ENCODE measurements around the gene CLK3.
"Not testable (repeated sequence)": the region's sequence is repeated elsewhere in the genome, so short reads cannot be mapped to it uniquely, and the experiment has no call there.

CLK3 gene

GRCh38 chr15:74648051-74648842, 32.6 kb downstream of the CLK3 start:
- no peaks in the 10 kb centered on the region for H3K27me3 ChIP-seq (ENCODE audit: insufficient read depth, low read length)
- no peaks in the 10 kb centered on the region for H3K9me3 ChIP-seq (ENCODE audit: insufficient read depth, low read depth, low read length)
- no peak overlapping the region for H3K9ac ChIP-seq (ENCODE audit: low read depth, low read length)
- peaks cover 6% of the 10 kb centered on the region; the same call in 1 of the 2 replicates for H3K4me1 ChIP-seq (ENCODE audit: insufficient read depth, low read length)
- H3K36me3 ChIP-seq (ENCODE audit: insufficient read depth, low read length): peaks cover 15% of the 10 kb centered on the region; the same call in 1 of the 2 replicates
- no peak overlapping the region for H3K27ac ChIP-seq (ENCODE audit: low read depth, low read length)
- no peak overlapping the region for H3K4me3 ChIP-seq (ENCODE audit: low read length)
- WGBS: 95% methylated on average over 5 of the region's 5 CpGs

- H3K4me1 ChIP-seq (ENCODE audit: insufficient read depth, low read length): no peaks in the 10 kb centered on the region
- H3K4me3 ChIP-seq (ENCODE audit: low read length): no peak overlapping the region
- no peaks in the 10 kb centered on the region for H3K9me3 ChIP-seq (ENCODE audit: insufficient read depth, low read depth, low read length)
- no peaks in the 10 kb centered on the region for H3K27me3 ChIP-seq (ENCODE audit: insufficient read depth, low read length)
- 98% methylated on average over 3 of the region's 3 CpGs for WGBS
- peaks cover 28% of the 10 kb centered on the region for H3K36me3 ChIP-seq (ENCODE audit: insufficient read depth, low read length)
- no peak overlapping the region for H3K27ac ChIP-seq (ENCODE audit: low read depth, low read length)
- no peak overlapping the region for H3K9ac ChIP-seq (ENCODE audit: low read depth, low read length)
Measured at GRCh38 chr15:74651242-74651741, 35.7 kb downstream of the CLK3 start.

- 96% methylated on average over 6 of the region's 7 CpGs for WGBS
- H3K9ac ChIP-seq (ENCODE audit: low read depth, low read length): no peak overlapping the region
- H3K36me3 ChIP-seq (ENCODE audit: insufficient read depth, low read length): peaks cover 28% of the 10 kb centered on the region
- H3K4me3 ChIP-seq (ENCODE audit: low read length): no peak overlapping the region
- no peaks in the 10 kb centered on the region for H3K4me1 ChIP-seq (ENCODE audit: insufficient read depth, low read length)
- no peak overlapping the region for H3K27ac ChIP-seq (ENCODE audit: low read depth, low read length)
- H3K27me3 ChIP-seq (ENCODE audit: insufficient read depth, low read length): no peaks in the 10 kb centered on the region
- H3K9me3 ChIP-seq (ENCODE audit: insufficient read depth, low read depth, low read length): no peaks in the 10 kb centered on the region
Measured at GRCh38 chr15:74653426-74654102, 37.9 kb downstream of the CLK3 start.

GRCh38 chr15:74655424-74655823, 39.8 kb downstream of the CLK3 start:
- Histone ChIP-seq H3K9me3 (ENCODE audit: insufficient read depth, low read depth, low read length) (no peaks in the 10 kb centered on the region), H3K9ac (ENCODE audit: low read depth, low read length) (no peak overlapping the region), H3K4me3 (ENCODE audit: low read length) (no peak overlapping the region), H3K27ac (ENCODE audit: low read depth, low read length) (no peak overlapping the region), H3K27me3 (ENCODE audit: insufficient read depth, low read length) (no peaks in the 10 kb centered on the region), H3K4me1 (ENCODE audit: insufficient read depth, low read length) (no peaks in the 10 kb centered on the region), H3K36me3 (ENCODE audit: insufficient read depth, low read length) (peaks cover 28% of the 10 kb centered on the region)
- WGBS: 94% methylated on average over 7 of the region's 7 CpGs

- WGBS: 97% methylated on average over 6 of the region's 6 CpGs
- Histone ChIP-seq H3K27me3 (ENCODE audit: insufficient read depth, low read length) (no peaks in the 10 kb centered on the region), H3K9ac (ENCODE audit: low read depth, low read length) (no peak overlapping the region), H3K4me1 (ENCODE audit: insufficient read depth, low read length) (no peaks in the 10 kb centered on the region), H3K9me3 (ENCODE audit: insufficient read depth, low read depth, low read length) (no peaks in the 10 kb centered on the region), H3K4me3 (ENCODE audit: low read length) (no peak overlapping the region), H3K27ac (ENCODE audit: low read depth, low read length) (no peak overlapping the region), H3K36me3 (ENCODE audit: insufficient read depth, low read length) (peaks cover 19% of the 10 kb centered on the region)
Measured at GRCh38 chr15:74656935-74657535, 41.4 kb downstream of the CLK3 start.

GRCh38 chr15:74657846-74658245, 42.2 kb downstream of the CLK3 start:
- 90% methylated on average over 3 of the region's 3 CpGs for WGBS
- no peak overlapping the region for H3K27ac ChIP-seq (ENCODE audit: low read depth, low read length)
- no peaks in the 10 kb centered on the region for H3K9me3 ChIP-seq (ENCODE audit: insufficient read depth, low read depth, low read length)
- no peak overlapping the region for H3K9ac ChIP-seq (ENCODE audit: low read depth, low read length)
- no peaks in the 10 kb centered on the region for H3K27me3 ChIP-seq (ENCODE audit: insufficient read depth, low read length)
- no peaks in the 10 kb centered on the region for H3K4me1 ChIP-seq (ENCODE audit: insufficient read depth, low read length)
- H3K4me3 ChIP-seq (ENCODE audit: low read length): no peak overlapping the region
- peaks cover 19% of the 10 kb centered on the region for H3K36me3 ChIP-seq (ENCODE audit: insufficient read depth, low read length)

GRCh38 chr15:74661280-74661679, 45.6 kb downstream of the CLK3 start:
- H3K27me3 ChIP-seq (ENCODE audit: insufficient read depth, low read length); H3K4me3 ChIP-seq (ENCODE audit: low read length); H3K9ac ChIP-seq (ENCODE audit: low read depth, low read length); H3K9me3 ChIP-seq (ENCODE audit: insufficient read depth, low read depth, low read length); H3K36me3 ChIP-seq (ENCODE audit: insufficient read depth, low read length); H3K4me1 ChIP-seq (ENCODE audit: insufficient read depth, low read length); H3K27ac ChIP-seq (ENCODE audit: low read depth, low read length): not testable (repeated sequence)
- WGBS: 96% methylated on average over 8 of the region's 8 CpGs

GRCh38 chr15:74662064-74662860, 46.6 kb downstream of the CLK3 start:
- Histone ChIP-seq H3K4me3 (ENCODE audit: low read length) (no peak overlapping the region), H3K27me3 (ENCODE audit: insufficient read depth, low read length) (no peaks in the 10 kb centered on the region), H3K9me3 (ENCODE audit: insufficient read depth, low read depth, low read length) (no peaks in the 10 kb centered on the region), H3K27ac (ENCODE audit: low read depth, low read length) (no peak overlapping the region), H3K36me3 (ENCODE audit: insufficient read depth, low read length) (peaks cover 2% of the 10 kb centered on the region; the same call in 1 of the 2 replicates), H3K9ac (ENCODE audit: low read depth, low read length) (no peak overlapping the region), H3K4me1 (ENCODE audit: insufficient read depth, low read length) (no peaks in the 10 kb centered on the region)
- WGBS: 88% methylated on average over 2 of the region's 4 CpGs

GRCh38 chr15:74663303-74664027, 47.8 kb downstream of the CLK3 start:
- Histone ChIP-seq H3K9me3 (ENCODE audit: insufficient read depth, low read depth, low read length) (no peaks in the 10 kb centered on the region), H3K27me3 (ENCODE audit: insufficient read depth, low read length) (no peaks in the 10 kb centered on the region), H3K4me3 (ENCODE audit: low read length) (no peak overlapping the region), H3K27ac (ENCODE audit: low read depth, low read length) (no peak overlapping the region), H3K36me3 (ENCODE audit: insufficient read depth, low read length) (peaks cover 12% of the 10 kb centered on the region), H3K9ac (ENCODE audit: low read depth, low read length) (no peak overlapping the region), H3K4me1 (ENCODE audit: insufficient read depth, low read length) (no peaks in the 10 kb centered on the region)
- WGBS: 86% methylated on average over 5 of the region's 8 CpGs

GRCh38 chr15:74664028-74664616, 48.5 kb downstream of the CLK3 start:
- Histone ChIP-seq H3K36me3 (ENCODE audit: insufficient read depth, low read length) (peaks cover 15% of the 10 kb centered on the region), H3K9ac (ENCODE audit: low read depth, low read length) (no peak overlapping the region), H3K9me3 (ENCODE audit: insufficient read depth, low read depth, low read length) (no peaks in the 10 kb centered on the region), H3K4me1 (ENCODE audit: insufficient read depth, low read length) (no peaks in the 10 kb centered on the region), H3K4me3 (ENCODE audit: low read length) (no peak overlapping the region), H3K27me3 (ENCODE audit: insufficient read depth, low read length) (no peaks in the 10 kb centered on the region), H3K27ac (ENCODE audit: low read depth, low read length) (no peak overlapping the region)
- WGBS: 88% methylated on average over 2 of the region's 2 CpGs
